Measurements from ENCODE around the gene VPREB3.
A peak's percentile ranks its signal among the peaks of the same experiment; 100 is the strongest.

Gene VPREB3

DNA sequence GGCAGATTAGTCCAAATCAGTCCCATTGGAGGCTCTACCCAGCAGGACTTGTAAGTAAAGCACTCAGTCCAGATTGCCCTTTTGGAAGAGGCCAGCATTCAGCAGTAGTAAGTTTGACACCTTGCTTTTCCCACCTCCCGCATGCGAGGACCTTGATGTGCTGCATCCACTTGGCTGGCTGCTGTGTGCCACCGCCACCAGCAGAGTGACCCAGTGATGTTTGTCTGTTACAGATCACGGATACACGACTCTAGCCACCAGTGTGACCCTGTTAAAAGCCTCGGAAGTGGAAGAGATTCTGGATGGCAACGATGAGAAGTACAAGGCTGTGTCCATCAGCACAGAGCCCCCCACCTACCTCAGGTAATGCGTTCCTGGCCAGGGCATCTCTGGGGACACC, 39.1 kb upstream of the VPREB3 start:
- DNase-seq (ENCODE audit: extremely low read depth, low read depth), result no peak
- TF ChIP-seq, protein P1, sequence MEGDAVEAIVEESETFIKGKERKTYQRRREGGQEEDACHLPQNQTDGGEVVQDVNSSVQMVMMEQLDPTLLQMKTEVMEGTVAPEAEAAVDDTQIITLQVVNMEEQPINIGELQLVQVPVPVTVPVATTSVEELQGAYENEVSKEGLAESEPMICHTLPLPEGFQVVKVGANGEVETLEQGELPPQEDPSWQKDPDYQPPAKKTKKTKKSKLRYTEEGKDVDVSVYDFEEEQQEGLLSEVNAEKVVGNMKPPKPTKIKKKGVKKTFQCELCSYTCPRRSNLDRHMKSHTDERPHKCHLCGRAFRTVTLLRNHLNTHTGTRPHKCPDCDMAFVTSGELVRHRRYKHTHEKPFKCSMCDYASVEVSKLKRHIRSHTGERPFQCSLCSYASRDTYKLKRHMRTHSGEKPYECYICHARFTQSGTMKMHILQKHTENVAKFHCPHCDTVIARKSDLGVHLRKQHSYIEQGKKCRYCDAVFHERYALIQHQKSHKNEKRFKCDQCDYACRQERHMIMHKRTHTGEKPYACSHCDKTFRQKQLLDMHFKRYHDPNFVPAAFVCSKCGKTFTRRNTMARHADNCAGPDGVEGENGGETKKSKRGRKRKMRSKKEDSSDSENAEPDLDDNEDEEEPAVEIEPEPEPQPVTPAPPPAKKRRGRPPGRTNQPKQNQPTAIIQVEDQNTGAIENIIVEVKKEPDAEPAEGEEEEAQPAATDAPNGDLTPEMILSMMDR (IDR thresholded peaks at IDR 0.05; ENCODE audit: low read depth, low read length, missing control alignments), result no peak
- no peak overlapping the region for H3K4me3 ChIP-seq (replicated peaks; ENCODE audit: low read depth, low read length)

DNA sequence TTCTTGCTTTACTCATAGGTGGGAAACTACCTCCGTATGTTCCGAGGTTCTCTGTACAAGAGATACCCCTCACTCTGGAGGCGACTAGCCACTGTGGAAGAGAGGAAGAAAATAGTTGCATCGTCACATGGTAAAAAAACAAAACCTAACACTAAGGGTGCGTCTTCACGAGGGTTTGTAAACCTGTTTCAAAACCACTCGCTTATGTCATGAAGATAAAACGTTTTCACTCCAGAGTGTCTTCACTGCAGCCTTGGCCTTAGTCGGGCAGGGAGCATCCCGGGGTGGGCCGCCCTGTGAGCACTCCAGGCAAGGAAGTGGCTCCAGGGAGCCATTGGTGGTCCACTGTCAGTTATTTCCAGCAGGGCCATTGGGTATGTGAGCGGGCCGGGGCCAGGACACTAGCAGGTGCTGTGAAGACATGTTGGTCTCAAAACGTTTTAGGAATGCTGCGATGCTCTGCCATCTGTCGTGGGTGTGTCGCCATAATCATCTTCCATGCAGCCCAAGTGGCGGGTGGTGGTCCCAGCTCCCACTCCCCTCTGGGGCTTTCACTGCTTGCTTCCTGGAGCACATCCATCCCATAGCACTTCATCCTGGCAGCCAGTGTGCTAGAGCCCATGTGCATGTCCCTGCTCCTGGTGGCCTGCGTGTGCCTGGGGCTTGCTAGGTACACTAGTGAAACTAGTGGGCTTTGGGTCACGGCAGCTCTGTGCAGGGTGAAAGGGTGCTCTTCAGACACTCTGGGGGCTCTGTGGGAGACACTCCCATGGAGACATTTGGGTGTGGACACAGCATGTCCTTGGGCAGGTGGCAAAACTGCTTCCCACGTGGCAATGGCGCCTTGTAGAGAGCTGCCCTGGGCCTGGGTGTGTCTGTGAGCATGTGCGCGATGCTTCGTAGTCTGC, 37.8 kb upstream of the VPREB3 start:
- DNase-seq (ENCODE audit: extremely low read depth, low read depth), result no peak
- peak overlapping the region; percentile 1; the same call in 1 of the 2 replicates for H3K4me3 ChIP-seq (replicated peaks; ENCODE audit: low read depth, low read length)
- TF ChIP-seq, protein P1 (IDR thresholded peaks at IDR 0.05; ENCODE audit: low read depth, low read length, missing control alignments), result no peak

DNA sequence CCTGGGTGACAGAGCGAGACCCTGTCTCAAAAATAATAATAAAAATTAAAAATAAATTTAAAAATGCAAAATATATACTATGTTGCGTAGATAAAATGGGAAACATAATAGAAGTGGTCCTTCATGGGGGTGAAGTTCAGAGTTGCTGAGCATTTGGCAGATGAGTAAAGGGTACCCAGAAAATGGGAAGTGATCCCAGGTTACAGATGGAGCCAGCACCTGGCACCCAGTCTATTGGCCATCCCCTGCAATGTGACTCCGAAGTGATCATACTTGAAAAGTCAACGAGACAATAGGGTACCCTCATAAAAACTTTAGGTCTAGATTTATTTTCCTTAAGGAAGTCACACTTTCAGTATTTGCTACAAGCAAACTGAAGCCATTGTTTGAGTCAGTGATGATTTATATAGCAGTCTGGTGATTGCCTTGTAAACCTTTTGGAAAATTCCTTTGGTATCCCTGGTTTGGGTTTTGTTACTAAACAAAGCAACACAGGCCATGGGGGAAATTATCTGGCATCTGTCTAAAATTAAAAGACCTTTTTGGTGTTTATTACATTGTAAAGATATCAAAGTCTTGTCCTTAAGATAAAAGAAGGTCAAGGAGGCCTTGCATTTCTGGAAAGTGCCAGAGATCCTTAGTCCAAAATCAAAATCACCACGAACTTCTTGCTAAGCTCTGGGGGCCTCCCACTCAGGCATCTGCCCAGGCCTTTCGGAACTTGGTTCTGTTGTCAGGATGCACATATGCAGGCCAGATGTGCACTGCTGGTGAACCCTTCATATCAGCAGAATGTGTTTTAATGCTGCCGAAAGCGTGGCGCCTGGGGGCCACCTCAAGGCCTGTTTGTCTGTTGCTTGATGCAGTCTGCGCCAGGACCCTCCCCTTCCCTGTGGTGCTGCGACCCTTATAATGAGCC, 36.9 kb upstream of the VPREB3 start:
- peak overlapping the region; percentile 1; the same call in 1 of the 2 replicates for H3K4me3 ChIP-seq (replicated peaks; ENCODE audit: low read depth, low read length)
- TF ChIP-seq, protein P1 (IDR thresholded peaks at IDR 0.05; ENCODE audit: low read depth, low read length, missing control alignments), result no peak
- DNase-seq (ENCODE audit: extremely low read depth, low read depth), result peak; percentile 94

DNA sequence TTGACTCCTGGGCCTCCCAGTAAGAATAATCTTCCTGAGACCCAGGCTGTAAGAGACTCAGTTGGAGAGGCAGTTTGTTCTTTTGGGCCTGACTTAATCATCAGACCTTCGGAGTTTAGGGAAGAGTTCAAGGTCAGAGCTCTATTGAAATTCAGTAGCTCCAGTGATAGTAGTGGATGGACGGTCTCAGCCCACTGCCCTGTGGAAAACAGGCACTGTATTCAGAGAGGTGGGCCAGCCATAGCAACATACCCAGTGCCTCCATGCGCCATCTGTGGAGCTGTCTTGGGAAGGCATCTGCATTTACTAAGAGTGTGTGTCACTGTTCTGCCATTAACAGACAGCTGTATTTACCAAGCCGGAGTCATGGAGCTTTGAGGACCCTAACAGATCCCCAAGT, 35.4 kb upstream of the VPREB3 start:
- TF ChIP-seq, protein P1 (IDR thresholded peaks at IDR 0.05; ENCODE audit: low read depth, low read length, missing control alignments), result no peak
- no peak overlapping the region for H3K4me3 ChIP-seq (replicated peaks; ENCODE audit: low read depth, low read length)
- DNase-seq (ENCODE audit: extremely low read depth, low read depth), result no peak

DNA sequence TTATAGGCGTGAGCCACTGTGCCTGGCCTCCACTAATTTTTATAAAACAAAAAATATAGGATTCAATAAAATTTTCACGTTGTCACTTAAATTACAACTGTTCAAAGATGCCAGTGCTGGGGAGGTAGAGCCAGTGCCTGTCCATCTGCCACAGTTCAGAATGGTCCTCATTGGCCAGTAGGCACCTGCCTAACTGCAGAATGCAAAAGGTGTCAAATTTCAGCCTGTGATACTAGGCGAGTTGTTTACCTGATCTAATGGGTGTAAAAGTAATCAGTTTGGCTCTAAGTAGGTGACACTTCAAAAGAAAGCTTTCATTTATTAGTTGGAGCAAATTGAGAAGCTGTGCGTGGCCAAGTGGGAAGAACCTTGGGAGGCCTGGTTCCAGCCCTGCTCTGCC, 34.9 kb upstream of the VPREB3 start:
- TF ChIP-seq, protein P1 (IDR thresholded peaks at IDR 0.05; ENCODE audit: low read depth, low read length, missing control alignments), result no peak
- DNase-seq (ENCODE audit: extremely low read depth, low read depth), result no peak
- no peak overlapping the region for H3K4me3 ChIP-seq (replicated peaks; ENCODE audit: low read depth, low read length)

DNA sequence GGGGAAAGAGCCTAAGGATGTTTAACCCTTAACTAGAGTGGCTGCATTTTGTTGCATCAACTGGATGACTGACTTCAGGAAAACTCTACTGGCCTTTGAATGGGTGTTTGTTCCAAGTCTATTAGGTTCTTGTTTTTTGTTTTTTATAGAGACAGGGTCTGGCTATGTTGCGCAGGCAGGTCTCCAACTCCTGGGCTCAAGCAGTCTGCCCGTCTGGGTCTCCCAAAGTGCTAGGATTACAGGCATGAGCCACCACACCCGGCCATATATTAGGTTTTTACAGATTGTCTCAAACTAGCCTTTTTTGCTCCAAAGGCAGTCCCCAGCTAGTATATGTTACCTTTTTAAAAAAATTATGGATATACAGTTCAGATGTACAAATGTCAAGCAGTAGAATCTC, 33.7 kb upstream of the VPREB3 start:
- H3K4me3 ChIP-seq (replicated peaks; ENCODE audit: low read depth, low read length), result peak overlapping the region; percentile 72
- TF ChIP-seq, protein P1 (IDR thresholded peaks at IDR 0.05; ENCODE audit: low read depth, low read length, missing control alignments), result no peak

More for the DNA sequence above, 33.7 kb upstream of the VPREB3 start:
- DNase-seq (ENCODE audit: extremely low read depth, low read depth), result no peak

Measured in HFF-Myc (cell line).